Activated naive CD8-positive, alpha-beta T cell treated with anti-CD3 and anti-CD28 coated beads, Interleukin-2, amount 50 U/mL, for 24 hours (primary cell): ENCODE results near the gene NHLRC4.

ENCODE experiments used
- ATAC-seq: fragments of 150-1000 bp; cut with Tn5 transposase; one replicate; pipeline ENCODE4 v1.10.0; 2021
- DNase-seq: peaks from one replicate; pipeline ENCODE4 v3.0.0; 2021
- H3K27ac Mint-ChIP-seq: one replicate; pipeline ENCODE4 v1.8.0; 2021; ENCODE audit warnings: mild to moderate bottlenecking, mixed read lengths
- H3K27me3 Mint-ChIP-seq: one replicate; pipeline ENCODE4 v1.8.0; 2021; ENCODE audit warnings: mixed read lengths
- H3K36me3 Mint-ChIP-seq: one replicate; pipeline ENCODE4 v1.8.0; 2021; ENCODE audit warnings: low read depth, mixed read lengths
- H3K4me1 Mint-ChIP-seq: one replicate; pipeline ENCODE4 v1.8.0; 2021; ENCODE audit warnings: mixed read lengths
- H3K4me3 Mint-ChIP-seq: one replicate; pipeline ENCODE4 v1.8.0; 2021; ENCODE audit warnings: mild to moderate bottlenecking, moderate library complexity, mixed read lengths
- H3K9me3 Mint-ChIP-seq: one replicate; pipeline ENCODE4 v1.8.0; 2021; ENCODE audit warnings: mixed read lengths

Gene NHLRC4

DNA sequence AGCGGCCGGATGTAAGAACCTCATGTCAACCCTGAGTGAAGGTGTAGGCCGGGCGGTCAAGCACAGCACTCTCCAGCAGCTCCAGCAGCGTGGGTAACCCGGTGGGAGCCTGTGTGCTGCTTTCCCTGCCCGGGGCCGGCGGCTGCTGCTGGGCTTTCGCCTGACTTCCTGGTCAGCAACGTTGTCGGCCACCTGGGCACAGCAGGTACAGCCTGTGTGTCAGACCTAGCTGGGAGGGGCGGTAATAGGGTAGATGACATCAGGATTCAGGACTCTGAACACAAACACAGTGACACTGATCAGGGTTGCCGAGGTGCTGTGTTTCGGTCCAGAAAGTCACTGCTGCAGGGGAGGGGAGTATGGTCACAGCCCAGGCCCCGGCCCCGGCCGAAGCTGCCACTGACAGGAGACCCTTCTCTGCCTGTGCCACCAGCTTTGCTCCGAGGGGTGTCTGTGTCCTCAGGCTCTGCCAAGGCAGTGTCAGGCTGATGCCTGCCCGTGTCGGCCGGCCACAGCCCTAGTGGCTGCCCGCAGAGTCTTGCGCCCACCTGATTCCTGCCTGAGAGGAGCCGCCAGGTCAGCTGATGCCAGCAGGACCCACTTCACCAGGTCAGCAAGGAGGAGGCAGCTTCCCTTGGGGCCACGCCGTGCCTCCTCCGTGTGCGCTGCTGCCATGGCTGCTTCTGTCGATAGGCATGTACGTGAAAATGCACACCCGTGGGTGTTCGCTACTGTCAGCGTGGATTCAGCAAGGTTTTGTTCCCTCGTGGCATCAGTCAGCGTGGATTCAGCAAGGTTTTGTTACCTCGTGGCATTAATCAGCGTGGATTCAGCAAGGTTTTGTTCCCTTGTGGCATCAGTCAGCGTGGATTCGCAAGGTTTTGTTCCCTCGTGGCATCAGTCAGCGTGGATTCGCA is 32.3 kb downstream of the NHLRC4 start:
- ATAC-seq (no peak), DNase-seq (no peak)
- peaks cover 3% of the 10 kb centered on the region for H3K4me1 Mint-ChIP-seq
- H3K27ac Mint-ChIP-seq = no peak overlapping the region
- H3K9me3 Mint-ChIP-seq = no peaks in the 10 kb centered on the region
- H3K4me3 Mint-ChIP-seq = no peak overlapping the region
- no peaks in the 10 kb centered on the region for H3K27me3 Mint-ChIP-seq
- H3K36me3 Mint-ChIP-seq = peaks cover 7% of the 10 kb centered on the region

DNA sequence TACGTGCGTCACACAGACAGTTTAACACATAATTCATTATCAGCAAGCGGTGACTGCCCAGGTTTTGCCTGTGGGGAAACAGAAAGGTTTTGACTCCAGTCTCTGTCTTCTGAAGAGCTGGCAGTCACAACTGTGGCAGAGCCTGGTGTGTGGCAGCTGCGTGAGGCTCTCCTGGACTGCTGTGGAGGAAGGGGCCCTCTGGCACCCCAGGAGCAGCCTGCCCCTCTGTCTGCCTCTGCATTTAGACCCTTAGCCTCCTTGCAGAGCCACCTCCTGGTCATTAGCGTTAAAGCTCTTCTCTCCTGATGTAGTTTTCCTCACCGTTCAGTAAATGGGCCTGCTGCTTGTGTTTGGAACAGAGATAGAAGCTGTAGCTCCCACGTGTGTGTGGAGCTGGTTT is 34.0 kb downstream of the NHLRC4 start:
- Mint-ChIP-seq H3K36me3 (peaks cover 7% of the 10 kb centered on the region), H3K9me3 (no peaks in the 10 kb centered on the region), H3K4me1 (peaks cover 3% of the 10 kb centered on the region), H3K27me3 (no peaks in the 10 kb centered on the region), H3K4me3 (no peak overlapping the region), H3K27ac (no peak overlapping the region)
- DNase-seq (no peak), ATAC-seq (peak; percentile 36)

DNA sequence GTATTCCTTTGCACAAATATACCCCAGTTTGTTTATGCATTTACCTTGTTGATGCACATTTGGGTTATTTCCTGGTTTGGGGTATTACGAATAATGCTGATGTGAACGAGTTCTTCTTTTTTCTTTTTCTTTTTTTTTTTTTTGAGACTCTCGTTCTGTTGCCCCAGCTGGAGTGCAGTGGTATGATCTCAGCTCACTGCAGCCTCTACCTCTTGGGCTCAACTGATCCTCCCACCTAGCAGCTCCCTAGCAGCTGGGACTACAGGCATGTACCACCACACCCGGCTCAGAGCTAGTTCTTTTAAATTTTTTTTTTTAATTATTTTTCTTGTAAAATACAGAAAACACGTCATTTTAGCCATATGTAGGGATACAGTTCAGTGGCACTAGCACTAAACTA is 37.1 kb downstream of the NHLRC4 start:
- Mint-ChIP-seq H3K27ac (no peak overlapping the region), H3K4me3 (no peak overlapping the region), H3K4me1 (peaks cover 15% of the 10 kb centered on the region), H3K27me3 (no peaks in the 10 kb centered on the region), H3K36me3 (peaks cover 3% of the 10 kb centered on the region), H3K9me3 (no peaks in the 10 kb centered on the region)
- DNase-seq (no peak), ATAC-seq (no peak)

DNA sequence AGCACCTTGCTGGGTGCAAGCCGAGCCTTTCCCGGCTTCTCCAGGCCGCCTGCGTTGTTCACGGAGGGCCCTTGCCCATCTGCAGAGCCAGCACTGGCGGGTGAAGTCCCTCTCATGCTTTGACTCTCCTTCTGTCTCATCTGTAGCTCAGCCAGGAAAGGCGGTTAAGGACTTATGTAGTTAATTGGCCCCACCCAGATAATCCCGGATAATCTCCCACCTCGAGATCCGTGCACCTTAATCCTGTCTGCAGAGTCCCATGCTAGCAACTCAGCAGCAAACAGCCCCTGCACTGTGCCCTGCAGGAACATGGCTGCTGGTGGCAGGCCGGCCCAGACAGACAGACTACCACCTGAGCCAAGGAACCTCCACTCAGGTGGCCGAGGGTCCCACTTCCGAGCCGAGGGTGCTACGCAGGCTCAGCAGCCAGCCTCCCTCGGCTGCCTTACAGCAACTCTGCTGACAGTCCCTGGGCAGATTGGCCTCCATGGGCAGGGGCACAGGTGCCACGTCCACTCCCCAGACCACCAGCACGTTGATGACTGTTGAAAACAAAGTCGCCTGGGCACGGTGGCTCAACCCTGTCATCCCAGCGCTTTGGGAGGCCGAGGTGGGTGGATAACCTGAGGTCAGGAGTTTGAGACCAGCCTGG is 40.0 kb downstream of the NHLRC4 start:
- Mint-ChIP-seq H3K36me3 (no peaks in the 10 kb centered on the region), H3K27ac (no peak overlapping the region), H3K4me3 (no peak overlapping the region), H3K4me1 (peaks cover 20% of the 10 kb centered on the region), H3K27me3 (no peaks in the 10 kb centered on the region), H3K9me3 (no peaks in the 10 kb centered on the region)
- DNase-seq (no peak), ATAC-seq (no peak)

DNA sequence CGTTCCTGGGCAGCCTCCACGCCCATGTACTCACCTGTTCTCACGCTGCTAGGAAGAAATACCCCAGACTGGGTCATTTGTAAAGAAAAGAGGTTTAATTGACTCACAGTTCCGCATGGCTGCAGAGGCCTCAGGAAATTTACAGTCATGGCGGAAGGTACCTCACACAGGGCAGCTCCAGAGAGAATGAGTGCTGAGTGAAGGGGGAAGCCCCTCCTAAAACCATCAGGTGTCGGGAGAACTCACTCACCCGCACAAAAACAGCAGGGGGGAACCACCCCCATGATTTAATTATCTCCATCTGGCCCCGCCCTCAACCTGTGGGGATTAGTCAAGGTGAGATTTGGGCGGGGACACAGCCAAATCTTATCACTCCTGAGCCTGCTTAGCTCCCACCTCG is 41.2 kb downstream of the NHLRC4 start:
- Mint-ChIP-seq H3K4me1 (peaks cover 20% of the 10 kb centered on the region), H3K9me3 (no peaks in the 10 kb centered on the region), H3K4me3 (peak overlapping the region; percentile 45), H3K27ac (peak overlapping the region; percentile 86), H3K27me3 (no peaks in the 10 kb centered on the region), H3K36me3 (no peaks in the 10 kb centered on the region)
- peak; percentile 95 for ATAC-seq
- peak; percentile 60 for DNase-seq

DNA sequence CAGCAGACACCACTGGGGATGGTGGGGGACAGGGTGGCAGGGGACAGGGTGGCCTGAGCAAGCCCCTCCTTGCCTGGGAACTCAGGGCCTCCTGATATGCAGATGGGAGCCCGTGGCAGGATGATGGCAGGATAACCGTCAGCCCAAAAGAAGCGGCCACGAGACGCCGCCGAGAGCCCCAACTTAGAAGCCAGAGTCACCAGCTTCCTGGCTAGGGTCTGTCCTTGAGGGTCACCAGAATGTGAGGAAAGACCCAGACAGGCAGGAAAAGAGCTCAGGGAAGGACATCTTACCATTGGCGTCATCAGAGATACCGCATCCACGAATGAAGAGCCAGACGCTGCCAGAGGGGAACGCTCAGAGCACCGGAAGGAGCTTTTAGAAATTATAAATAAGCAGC is 42.5 kb downstream of the NHLRC4 start:
- DNase-seq (no peak), ATAC-seq (no peak)
- Mint-ChIP-seq H3K27me3 (no peaks in the 10 kb centered on the region), H3K36me3 (no peaks in the 10 kb centered on the region), H3K4me1 (peaks cover 17% of the 10 kb centered on the region), H3K4me3 (no peak overlapping the region), H3K9me3 (no peaks in the 10 kb centered on the region), H3K27ac (no peak overlapping the region)

DNA sequence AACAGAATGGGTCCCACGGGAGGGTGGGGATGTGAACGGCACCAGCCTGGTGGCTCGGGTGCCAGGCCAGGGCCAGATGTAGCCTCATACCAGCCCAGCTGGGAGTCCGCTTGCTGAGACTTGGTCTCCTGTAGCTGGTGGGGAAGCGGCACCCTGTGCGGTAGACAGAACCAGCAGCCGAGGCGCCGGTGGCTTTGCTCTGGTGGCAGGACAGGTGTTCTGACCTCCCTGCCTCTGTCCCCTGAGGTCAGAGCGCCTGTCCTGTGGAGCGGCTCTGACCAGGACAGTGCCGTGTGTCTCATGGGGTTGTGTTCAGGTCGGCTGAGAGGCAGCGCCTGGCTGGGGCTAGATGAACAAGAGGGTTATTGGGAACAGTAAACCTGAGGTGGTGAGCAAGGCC is 43.2 kb downstream of the NHLRC4 start:
- Mint-ChIP-seq H3K4me1 (peaks cover 17% of the 10 kb centered on the region), H3K27me3 (no peaks in the 10 kb centered on the region), H3K4me3 (no peak overlapping the region), H3K36me3 (peaks cover 2% of the 10 kb centered on the region), H3K27ac (no peak overlapping the region), H3K9me3 (no peaks in the 10 kb centered on the region)
- DNase-seq (no peak), ATAC-seq (no peak)

DNA sequence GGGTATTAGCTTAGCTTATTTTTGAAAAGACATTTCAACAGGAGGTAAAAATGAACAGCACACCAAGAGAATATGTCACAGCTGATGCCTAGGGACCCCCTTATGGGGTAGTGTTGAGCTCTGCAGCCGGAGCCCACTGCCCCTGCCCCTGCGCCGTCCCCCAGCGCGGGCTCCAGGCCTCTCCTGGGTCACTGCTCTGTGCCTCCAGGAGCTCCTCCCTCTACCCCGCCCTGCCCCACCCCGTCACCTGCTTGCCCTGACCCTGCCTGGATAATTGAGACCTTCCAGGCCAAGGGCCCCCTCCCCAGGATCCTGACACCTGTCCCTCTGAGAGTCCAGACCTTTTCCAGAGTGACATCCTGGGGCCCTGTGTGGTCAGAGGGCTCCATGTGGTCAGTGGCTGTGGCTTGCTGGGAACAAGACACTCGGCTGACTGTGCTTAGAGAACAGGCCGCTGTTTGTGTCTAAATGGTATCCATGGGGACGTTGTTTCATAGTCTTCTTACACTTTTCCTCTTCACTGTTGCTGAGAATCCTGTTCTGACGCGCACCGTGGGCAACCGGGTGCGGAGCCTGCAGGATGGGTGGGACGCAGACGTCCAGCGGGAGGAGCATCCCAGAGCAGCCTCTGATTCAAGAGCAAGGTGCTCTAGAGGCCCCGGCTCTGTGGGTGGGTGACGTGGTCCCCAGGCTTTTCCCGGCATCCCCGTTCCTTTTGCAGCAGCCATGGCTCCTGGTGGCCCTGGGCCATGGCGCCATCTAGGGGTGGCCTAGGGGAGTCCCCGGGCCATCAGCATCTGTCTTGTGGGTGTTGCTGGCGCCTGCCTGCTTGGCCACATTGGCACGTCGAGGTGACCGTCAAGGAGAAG is 43.9 kb downstream of the NHLRC4 start:
- H3K27ac Mint-ChIP-seq = no peak overlapping the region
- peaks cover 2% of the 10 kb centered on the region for H3K36me3 Mint-ChIP-seq
- H3K4me1 Mint-ChIP-seq = peaks cover 17% of the 10 kb centered on the region
- ATAC-seq (peak; percentile 59), DNase-seq (peak; percentile 74)
- H3K4me3 Mint-ChIP-seq = no peak overlapping the region
- no peaks in the 10 kb centered on the region for H3K27me3 Mint-ChIP-seq
- H3K9me3 Mint-ChIP-seq = no peaks in the 10 kb centered on the region

DNA sequence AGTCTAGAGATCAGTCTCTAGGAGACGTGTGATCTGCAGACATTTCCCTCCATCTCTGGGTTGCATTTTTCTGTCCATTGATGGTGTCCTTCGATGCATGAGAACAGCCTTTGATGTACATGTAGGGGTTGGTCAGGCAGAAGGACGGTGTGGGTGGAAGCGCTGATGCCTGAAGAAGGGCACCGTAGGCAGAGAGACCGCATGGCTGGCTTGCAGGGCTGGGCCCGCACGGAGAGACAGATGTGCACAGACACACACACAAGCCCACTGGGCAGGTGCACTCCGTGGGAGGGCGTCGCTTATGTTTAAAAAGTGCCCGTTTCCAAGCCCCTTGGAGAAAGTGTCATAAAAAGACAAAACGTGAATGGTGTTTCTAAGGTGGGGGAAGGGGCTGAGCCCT is 48.3 kb downstream of the NHLRC4 start:
- H3K9me3 Mint-ChIP-seq = no peaks in the 10 kb centered on the region
- no peak overlapping the region for H3K4me3 Mint-ChIP-seq
- no peak overlapping the region for H3K27ac Mint-ChIP-seq
- DNase-seq = no peak
- ATAC-seq = no peak
- peaks cover 2% of the 10 kb centered on the region for H3K36me3 Mint-ChIP-seq
- H3K4me1 Mint-ChIP-seq = peaks cover 3% of the 10 kb centered on the region
- no peaks in the 10 kb centered on the region for H3K27me3 Mint-ChIP-seq

DNA sequence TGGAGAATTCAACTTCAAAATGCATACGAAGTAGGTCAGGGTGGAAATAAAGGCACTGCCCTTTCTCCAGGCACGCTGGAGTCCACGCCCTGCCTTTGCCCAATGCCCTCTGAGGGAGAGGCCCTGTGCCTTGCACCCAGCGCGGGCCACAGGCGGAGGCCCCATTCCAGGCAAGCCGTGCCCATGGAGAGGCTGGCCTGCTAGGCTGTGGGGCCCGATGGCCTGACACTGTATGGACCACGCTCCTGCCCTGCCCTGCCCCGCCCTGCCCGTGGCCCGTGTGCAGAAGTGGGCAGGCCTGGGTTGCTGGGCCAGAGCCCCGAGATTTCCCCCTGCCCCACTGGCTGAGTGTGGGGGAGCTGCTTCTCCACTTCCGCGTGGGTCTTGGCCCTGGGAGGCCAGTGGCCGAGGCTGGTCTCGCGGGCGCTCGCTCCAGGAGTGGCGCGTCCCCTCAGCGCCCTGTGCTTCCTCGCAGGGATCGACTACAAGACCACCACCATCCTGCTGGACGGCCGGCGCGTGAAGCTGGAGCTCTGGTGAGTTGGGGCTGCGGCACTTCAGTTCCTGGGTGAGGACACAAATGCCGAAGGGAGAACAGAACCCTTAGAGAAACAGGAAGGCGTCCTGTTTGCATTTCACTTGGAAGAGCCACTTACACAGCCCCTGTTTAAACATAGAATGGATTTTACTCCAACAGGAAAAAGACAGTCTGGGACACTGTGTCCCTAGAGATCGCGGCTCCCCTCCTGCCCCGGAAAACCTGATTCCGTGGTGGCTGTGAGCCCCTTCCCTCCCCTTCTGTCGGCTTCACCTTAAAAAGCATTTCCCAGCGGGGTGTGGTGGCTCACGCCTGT is 50.2 kb downstream of the NHLRC4 start:
- Mint-ChIP-seq H3K9me3 (no peaks in the 10 kb centered on the region), H3K4me3 (no peak overlapping the region), H3K27ac (no peak overlapping the region), H3K36me3 (peaks cover 2% of the 10 kb centered on the region), H3K4me1 (no peaks in the 10 kb centered on the region), H3K27me3 (no peaks in the 10 kb centered on the region)
- no peak for DNase-seq
- ATAC-seq = no peak

DNA sequence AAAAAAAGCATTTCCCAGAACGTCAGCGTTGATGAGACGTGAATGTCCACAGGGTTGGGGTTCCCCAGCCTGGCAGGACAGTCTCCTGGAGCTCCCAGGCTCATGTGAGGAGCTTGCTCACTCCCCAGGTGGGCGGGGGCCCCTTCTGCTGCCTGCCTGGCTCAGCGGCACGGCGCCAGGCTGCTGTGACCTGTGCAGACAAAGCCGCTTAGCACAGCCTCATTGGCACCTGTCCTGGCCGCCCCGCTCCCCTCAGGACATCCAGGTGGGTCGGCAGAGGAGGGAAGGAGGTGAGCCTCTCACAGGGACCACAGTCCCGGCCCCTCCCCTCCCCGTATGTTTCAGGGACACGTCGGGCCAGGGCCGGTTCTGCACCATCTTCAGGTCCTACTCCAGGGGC is 51.0 kb downstream of the NHLRC4 start:
- no peak overlapping the region for H3K4me3 Mint-ChIP-seq
- ATAC-seq = no peak
- H3K4me1 Mint-ChIP-seq = no peaks in the 10 kb centered on the region
- no peak for DNase-seq
- no peaks in the 10 kb centered on the region for H3K27me3 Mint-ChIP-seq
- no peak overlapping the region for H3K27ac Mint-ChIP-seq
- H3K36me3 Mint-ChIP-seq = peaks cover 2% of the 10 kb centered on the region
- no peaks in the 10 kb centered on the region for H3K9me3 Mint-ChIP-seq
